Endodermal cell (in vitro differentiated cells): ENCODE results near the gene EIF2B5. TPM values are rescaled to one million over a fixed set of nuclear protein-coding genes. Genes with fewer than 3 reads are reported as not detected.

Source experiments
- DNase-seq: peaks from one replicate; pipeline ENCODE4 v3.0.0-alpha.2; 2017
- H3K27ac ChIP-seq: 2 replicates; pipeline ENCODE4 v1.5.1; 2013; ENCODE audit warnings: mild to moderate bottlenecking, low read depth, low read length, moderate library complexity
- H3K27me3 ChIP-seq: 2 replicates; pipeline ENCODE4 v1.6.1; 2013; ENCODE audit warnings: mild to moderate bottlenecking, low read length, moderate library complexity; ENCODE audit not compliant: insufficient read depth, control insufficient read depth, poor library complexity, severe bottlenecking
- H3K36me3 ChIP-seq: 2 replicates; pipeline ENCODE4 v1.7.0; 2013; ENCODE audit warnings: mild to moderate bottlenecking, low read length, moderate library complexity; ENCODE audit not compliant: control insufficient read depth, insufficient read depth
- H3K4me1 ChIP-seq: one replicate; pipeline ENCODE4 v1.7.0; 2013; ENCODE audit warnings: low read length; ENCODE audit not compliant: control insufficient read depth, insufficient read depth
- H3K4me3 ChIP-seq: 2 replicates; pipeline ENCODE4 v1.5.1; 2013; ENCODE audit warnings: mild to moderate bottlenecking, low read length, moderate library complexity
- H3K9ac ChIP-seq: 2 replicates; pipeline ENCODE4 v1.6.1; 2013; ENCODE audit warnings: mild to moderate bottlenecking, low read length, moderate library complexity; ENCODE audit not compliant: poor library complexity, severe bottlenecking; ENCODE audit errors: extremely low read depth
- H3K9me3 ChIP-seq: 2 replicates; pipeline ENCODE4 v1.6.1; 2013; ENCODE audit warnings: mild to moderate bottlenecking, low read length, moderate library complexity; ENCODE audit not compliant: control insufficient read depth
- H3K27ac Mint-ChIP-seq: 2 replicates; pipeline ENCODE4 v1.8.0; 2020; ENCODE audit warnings: mixed read lengths
- H3K27me3 Mint-ChIP-seq: 2 replicates; pipeline ENCODE4 v1.8.0; 2021; ENCODE audit warnings: mild to moderate bottlenecking, mixed read lengths; ENCODE audit not compliant: insufficient read depth
- H3K36me3 Mint-ChIP-seq: 2 replicates; pipeline ENCODE4 v1.8.0; 2020; ENCODE audit warnings: low read depth, mixed read lengths
- H3K4me1 Mint-ChIP-seq: 2 replicates; pipeline ENCODE4 v1.8.0; 2020; ENCODE audit warnings: mixed read lengths
- H3K4me3 Mint-ChIP-seq: 2 replicates; pipeline ENCODE4 v1.8.0; 2020; ENCODE audit warnings: mild to moderate bottlenecking, moderate library complexity, mixed read lengths
- H3K9me3 Mint-ChIP-seq: 2 replicates; pipeline ENCODE4 v1.8.0; 2020; ENCODE audit warnings: mild to moderate bottlenecking, mixed read lengths
- CTCF ChIP-seq: fragments of 200-600 bp; sonication (generic); conservative IDR thresholded peaks from 2 replicates; pipeline ENCODE4 v1.5.0; 2021; ENCODE audit warnings: antibody characterized with exemption, mild to moderate bottlenecking
- WGBS, 2 experiments: methylation state at CpG; one replicate each; pipeline versions ENCODE4 v1.1.5 to v1.1.7; 2013; ENCODE audit warnings: missing lambda C conversion rate in 2 of 2, mixed read lengths in 1 of 2; ENCODE audit not compliant: insufficient coverage in 1 of 2, insufficient read length in 1 of 2; 5-methylcytosine and 5-hydroxymethylcytosine counted together
- total RNA-seq, 2 donors: library from RNA; stranded (reverse); fragmentation: NEBNext Ultra II Directional in 1 of 2; extraction: Animal tissue kit (Norgen Biotek cat#: 25700) in 1 of 2; gene quantifications; 2 replicates in 1 of 2; 3 replicates in 1 of 2; pipeline ENCODE4 v1.2.1, GENCODE V29; 2021

EIF2B5 gene
- total RNA-seq, 2 donors from 2014 or later = 33.4 to 37.5 TPM

- H3K36me3 Mint-ChIP-seq = peaks cover 55% of the 10 kb centered on the region
- no peaks in the 10 kb centered on the region for H3K9me3 ChIP-seq
- H3K4me1 ChIP-seq = no peaks in the 10 kb centered on the region
- no peaks in the 10 kb centered on the region for H3K27me3 ChIP-seq
- H3K4me3 ChIP-seq = no peak overlapping the region
- no peak overlapping the region for H3K4me3 Mint-ChIP-seq
- H3K27ac ChIP-seq = no peak overlapping the region
- WGBS, 2 experiments = 94 to 95% methylated on average over 4 to 16 of the region's 16 CpGs
- no peaks in the 10 kb centered on the region for H3K27me3 Mint-ChIP-seq
- no peak overlapping the region for H3K27ac Mint-ChIP-seq
- H3K4me1 Mint-ChIP-seq = no peaks in the 10 kb centered on the region
- H3K9me3 Mint-ChIP-seq = no peaks in the 10 kb centered on the region
- no peak for DNase-seq
- peak; percentile 13 for TF ChIP-seq CTCF
- peaks cover 64% of the 10 kb centered on the region for H3K36me3 ChIP-seq
- no peak overlapping the region for H3K9ac ChIP-seq
Measured at GRCh38 chr3:184164648-184165330, 29.6 kb downstream of the EIF2B5 start.

- peaks cover 65% of the 10 kb centered on the region for H3K36me3 ChIP-seq
- no peaks in the 10 kb centered on the region for H3K4me1 Mint-ChIP-seq
Measured at GRCh38 chr3:184165543-184165942, 30.4 kb downstream of the EIF2B5 start.

GRCh38 chr3:184166671-184167070 is 31.5 kb downstream of the EIF2B5 start:
- Histone ChIP-seq H3K9ac (no peak overlapping the region), H3K4me1 (no peaks in the 10 kb centered on the region), H3K27me3 (no peaks in the 10 kb centered on the region), H3K36me3 (peaks cover 68% of the 10 kb centered on the region), H3K9me3 (no peaks in the 10 kb centered on the region), H3K27ac (no peak overlapping the region), H3K4me3 (no peak overlapping the region)
- H3K4me3 Mint-ChIP-seq = no peak overlapping the region
- H3K27me3 Mint-ChIP-seq = no peaks in the 10 kb centered on the region
- TF ChIP-seq CTCF = no peak
- H3K9me3 Mint-ChIP-seq = no peaks in the 10 kb centered on the region
- peaks cover 65% of the 10 kb centered on the region for H3K36me3 Mint-ChIP-seq
- H3K4me1 Mint-ChIP-seq = no peaks in the 10 kb centered on the region
- DNase-seq = peak; percentile 29
- no peak overlapping the region for H3K27ac Mint-ChIP-seq
- WGBS, 2 experiments = 94% methylated on average over 6 of the region's 6 CpGs; no CpG with 5 or more reads in 1 of the 2 experiments

More at GRCh38 chr3:184165543-184165942, 30.4 kb downstream of the EIF2B5 start:
- Histone ChIP-seq H3K4me1 (no peaks in the 10 kb centered on the region), H3K4me3 (no peak overlapping the region), H3K27ac (no peak overlapping the region), H3K9ac (no peak overlapping the region), H3K9me3 (no peaks in the 10 kb centered on the region), H3K27me3 (no peaks in the 10 kb centered on the region)
- Mint-ChIP-seq H3K4me3 (no peak overlapping the region), H3K9me3 (no peaks in the 10 kb centered on the region), H3K36me3 (peaks cover 56% of the 10 kb centered on the region), H3K27ac (no peak overlapping the region), H3K27me3 (no peaks in the 10 kb centered on the region)
- TF ChIP-seq CTCF = no peak
- 94 to 100% methylated on average over 2 to 3 of the region's 3 CpGs for WGBS, 2 experiments
- DNase-seq = no peak
